GM12875 (cell line): ENCODE results near the gene UGT1A9.
"Not testable (repeated sequence)": the region's sequence is repeated elsewhere in the genome, so short reads cannot be mapped to it uniquely, and the experiment has no call there.

Source experiments
- H3K4me3 ChIP-seq: one replicate; pipeline ENCODE4 v1.5.1; 2011; ENCODE audit warnings: low read depth, low read length, control low read depth
- TF ChIP-seq, protein P1 (sequence below): IDR thresholded peaks from 2 replicates; pipeline ENCODE4 v1.5.1; 2011; ENCODE audit warnings: low read depth, mild to moderate bottlenecking, control low read depth, inconsistent platforms, low read length, moderate library complexity, borderline replicate concordance; ENCODE audit not compliant: insufficient read depth

The UGT1A9 gene

GRCh38 chr2:233711312-233712008, 39.8 kb downstream of the UGT1A9 start:
- TF ChIP-seq, protein P1, sequence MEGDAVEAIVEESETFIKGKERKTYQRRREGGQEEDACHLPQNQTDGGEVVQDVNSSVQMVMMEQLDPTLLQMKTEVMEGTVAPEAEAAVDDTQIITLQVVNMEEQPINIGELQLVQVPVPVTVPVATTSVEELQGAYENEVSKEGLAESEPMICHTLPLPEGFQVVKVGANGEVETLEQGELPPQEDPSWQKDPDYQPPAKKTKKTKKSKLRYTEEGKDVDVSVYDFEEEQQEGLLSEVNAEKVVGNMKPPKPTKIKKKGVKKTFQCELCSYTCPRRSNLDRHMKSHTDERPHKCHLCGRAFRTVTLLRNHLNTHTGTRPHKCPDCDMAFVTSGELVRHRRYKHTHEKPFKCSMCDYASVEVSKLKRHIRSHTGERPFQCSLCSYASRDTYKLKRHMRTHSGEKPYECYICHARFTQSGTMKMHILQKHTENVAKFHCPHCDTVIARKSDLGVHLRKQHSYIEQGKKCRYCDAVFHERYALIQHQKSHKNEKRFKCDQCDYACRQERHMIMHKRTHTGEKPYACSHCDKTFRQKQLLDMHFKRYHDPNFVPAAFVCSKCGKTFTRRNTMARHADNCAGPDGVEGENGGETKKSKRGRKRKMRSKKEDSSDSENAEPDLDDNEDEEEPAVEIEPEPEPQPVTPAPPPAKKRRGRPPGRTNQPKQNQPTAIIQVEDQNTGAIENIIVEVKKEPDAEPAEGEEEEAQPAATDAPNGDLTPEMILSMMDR: peak; percentile 93
- no peak overlapping the region for H3K4me3 ChIP-seq

DNA sequence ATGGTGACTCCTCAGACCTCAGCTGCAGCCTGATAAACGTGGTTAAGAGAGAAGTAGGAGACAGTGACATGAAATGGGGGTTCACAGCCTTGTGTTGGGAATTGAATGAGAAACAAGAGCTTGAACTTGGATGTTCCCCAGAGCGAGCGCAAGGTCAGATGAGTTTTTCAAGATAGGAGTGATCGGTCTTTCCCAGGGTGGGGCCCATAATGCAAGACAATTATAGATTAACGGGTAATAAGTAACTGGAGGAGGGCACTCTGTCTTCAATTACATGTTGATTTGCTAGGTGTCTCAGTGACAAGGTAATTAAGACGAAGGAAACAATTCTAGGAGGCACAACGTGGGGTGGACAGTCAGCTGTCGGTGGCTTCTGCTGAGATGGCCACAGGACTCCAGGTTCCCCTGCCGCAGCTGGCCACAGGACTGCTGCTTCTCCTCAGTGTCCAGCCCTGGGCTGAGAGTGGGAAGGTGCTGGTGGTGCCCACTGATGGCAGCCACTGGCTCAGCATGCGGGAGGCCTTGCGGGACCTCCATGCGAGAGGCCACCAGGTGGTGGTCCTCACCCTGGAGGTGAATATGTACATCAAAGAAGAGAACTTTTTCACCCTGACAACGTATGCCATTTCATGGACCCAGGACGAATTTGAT, 41.0 kb downstream of the UGT1A9 start, which contains the start of gene UGT1A5:
UGT1A5 (plus strand) TSS at position 297 of the 651 bp plus-strand sequence; CDS start at position 382, 85 bp downstream.
- no peak within 1 kb of the TSS for H3K4me3 ChIP-seq
- TF ChIP-seq, protein P1: no peak

DNA sequence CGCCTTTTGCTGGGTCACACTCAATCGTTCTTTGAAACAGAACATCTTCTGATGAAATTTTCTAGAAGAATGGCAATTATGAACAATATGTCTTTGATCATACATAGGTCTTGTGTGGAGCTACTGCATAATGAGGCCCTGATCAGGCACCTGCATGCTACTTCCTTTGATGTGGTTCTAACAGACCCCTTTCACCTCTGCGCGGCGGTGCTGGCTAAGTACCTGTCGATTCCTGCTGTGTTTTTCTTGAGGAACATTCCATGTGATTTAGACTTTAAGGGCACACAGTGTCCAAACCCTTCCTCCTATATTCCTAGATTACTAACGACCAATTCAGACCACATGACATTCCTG, 41.5 kb downstream of the UGT1A9 start:
- TF ChIP-seq, protein P1: no peak
- H3K4me3 ChIP-seq: no peak overlapping the region

- TF ChIP-seq, protein P1: no peak
- H3K4me3 ChIP-seq: no peak overlapping the region
Observed at GRCh38 chr2:233714121-233714520, 42.4 kb downstream of the UGT1A9 start.

DNA sequence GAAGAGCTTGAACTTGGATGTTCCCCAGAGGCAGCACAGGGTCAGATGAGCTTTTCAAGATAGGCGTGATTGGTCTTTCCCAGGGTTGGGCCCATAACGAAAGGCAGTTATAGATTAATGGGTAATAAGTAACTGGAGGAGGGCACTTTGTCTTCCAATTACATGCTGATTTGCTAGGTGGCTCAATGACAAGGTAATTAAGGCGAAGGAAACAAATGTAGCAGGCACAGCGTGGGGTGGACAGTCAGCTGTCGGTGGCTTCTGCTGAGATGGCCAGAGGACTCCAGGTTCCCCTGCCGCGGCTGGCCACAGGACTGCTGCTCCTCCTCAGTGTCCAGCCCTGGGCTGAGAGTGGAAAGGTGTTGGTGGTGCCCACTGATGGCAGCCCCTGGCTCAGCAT, 46.9 kb downstream of the UGT1A9 start, which contains the start of gene UGT1A4:
UGT1A4 (plus strand) TSS at position 185 of the 400 bp plus-strand sequence; CDS start at position 270, 85 bp downstream.
- TF ChIP-seq, protein P1: no peak

DNA sequence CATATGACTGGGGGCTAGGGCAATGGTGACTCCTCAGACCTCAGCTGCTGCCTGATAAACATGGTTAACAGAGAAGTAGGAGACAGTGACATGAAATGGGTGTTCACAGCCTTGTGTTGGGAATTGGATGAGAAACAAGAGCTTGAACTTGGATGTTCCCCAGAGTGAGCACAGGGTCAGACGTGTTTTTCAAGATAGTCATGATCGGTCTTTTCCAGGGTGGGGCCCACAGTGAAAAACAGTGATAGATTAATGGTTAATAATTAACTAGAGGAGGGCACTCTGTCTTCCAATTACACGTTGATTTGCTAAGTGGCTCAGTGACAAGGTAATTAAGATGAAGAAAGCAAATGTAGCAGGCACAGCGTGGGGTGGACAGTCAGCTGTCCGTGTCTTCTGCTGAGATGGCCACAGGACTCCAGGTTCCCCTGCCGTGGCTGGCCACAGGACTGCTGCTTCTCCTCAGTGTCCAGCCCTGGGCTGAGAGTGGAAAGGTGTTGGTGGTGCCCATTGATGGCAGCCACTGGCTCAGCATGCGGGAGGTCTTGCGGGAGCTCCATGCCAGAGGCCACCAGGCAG, 57.1 kb downstream of the UGT1A9 start, which contains the start of gene UGT1A3:
UGT1A3 (plus strand) TSS at position 320 of the 579 bp plus-strand sequence; CDS start at position 405, 85 bp downstream.
- TF ChIP-seq, protein P1: no peak
- no peak within 1 kb of the TSS for H3K4me3 ChIP-seq

More for the DNA sequence above, 46.9 kb downstream of the UGT1A9 start, which contains the start of gene UGT1A4:
- H3K4me3 ChIP-seq: no peak within 1 kb of the TSS

DNA sequence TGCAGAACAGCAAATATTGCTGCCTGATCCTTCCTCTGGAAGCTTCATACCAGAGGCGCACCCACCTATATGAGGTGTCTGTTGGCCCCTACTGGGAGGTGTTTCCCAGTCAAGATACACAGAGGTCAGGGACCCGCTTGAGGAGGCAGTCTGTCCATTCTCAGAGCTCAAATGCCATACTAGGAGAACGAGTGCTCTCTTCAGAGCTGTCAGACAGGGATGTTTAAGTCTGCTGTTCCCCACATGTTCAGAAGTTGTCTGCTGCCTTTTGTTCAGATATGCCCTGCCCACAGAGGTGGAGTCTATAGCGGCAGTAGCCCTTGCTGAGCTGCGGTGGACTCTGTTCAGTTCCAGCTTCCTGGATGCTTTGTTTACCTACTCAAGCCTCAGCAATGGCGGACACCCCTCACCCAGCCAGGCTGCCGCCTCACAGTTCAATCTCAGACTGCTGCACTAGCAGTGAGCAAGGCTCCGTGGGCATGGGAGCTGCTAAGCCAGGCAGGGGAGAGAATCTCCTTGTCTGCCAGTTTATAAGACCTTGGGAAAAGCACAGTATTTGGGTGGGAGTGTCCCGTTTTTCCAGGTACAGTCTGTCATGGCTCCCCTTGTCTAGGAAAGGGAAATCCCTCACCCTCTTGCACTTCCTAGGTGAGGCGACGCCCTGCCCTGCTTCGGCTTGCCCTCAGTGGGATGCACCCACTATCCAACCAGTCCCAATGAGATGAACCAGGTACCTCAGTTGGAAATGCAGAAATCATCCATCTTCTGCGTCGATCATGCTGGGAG, 65.4 kb downstream of the UGT1A9 start:
- not testable (repeated sequence) for H3K4me3 ChIP-seq
